OCI-LY3 (cell line): Measurements from ENCODE around the gene RPL13A.

Source experiments
- H2AFZ ChIP-seq: fragments of 200-600, 300-600 bp; shearing (Covaris generic); 2 replicates; pipeline ENCODE4 v1.6.0; 2014; ENCODE audit warnings: antibody characterized with exemption, low read depth, low read length
- H3K27ac ChIP-seq: fragments of 200-600, 300-600 bp; sonication (generic); 2 replicates; pipeline ENCODE4 v1.5.1; 2014; ENCODE audit warnings: mild to moderate bottlenecking, low read length, moderate library complexity, mixed read lengths
- H3K27me3 ChIP-seq: fragments of 200-600, 300-600 bp; sonication (generic); 2 replicates; pipeline ENCODE4 v1.6.1; 2014; ENCODE audit warnings: low read depth, low read length, mixed read lengths
- H3K36me3 ChIP-seq: fragments of 200-600, 300-600 bp; sonication (generic); replicated peaks from 2 replicates; pipeline ENCODE3; 2014; ENCODE audit warnings: low read depth, low read length, mixed read lengths
- H3K4me1 ChIP-seq: fragments of 300-600, 200-600 bp; sonication (generic); 2 replicates; pipeline ENCODE4 v1.6.1; 2014; ENCODE audit warnings: low read length, mixed read lengths
- H3K4me2 ChIP-seq: fragments of 200-600, 300-600 bp; sonication (generic); 2 replicates; pipeline ENCODE4 v1.6.1; 2014; ENCODE audit warnings: low read length, mixed read lengths
- H3K4me3 ChIP-seq: fragments of 300-600, 200-600 bp; sonication (generic); 2 replicates; pipeline ENCODE4 v1.5.1; 2014; ENCODE audit warnings: antibody characterized with exemption, mild to moderate bottlenecking, low read length, moderate library complexity
- H3K79me2 ChIP-seq: fragments of 300-600, 200-600 bp; shearing (Covaris generic); 2 replicates; pipeline ENCODE4 v1.6.1; 2014; ENCODE audit warnings: mild to moderate bottlenecking, low read length, mixed read lengths
- H3K9ac ChIP-seq: fragments of 300-600, 200-600 bp; shearing (Covaris generic); 2 replicates; pipeline ENCODE4 v1.6.0; 2014; ENCODE audit warnings: mild to moderate bottlenecking, low read length, moderate library complexity
- H3K9me3 ChIP-seq: fragments of 200-600, 300-600 bp; shearing (Covaris generic); 2 replicates; pipeline ENCODE4 v1.6.1; 2014; ENCODE audit warnings: low read length, mixed read lengths; ENCODE audit not compliant: insufficient read depth
- H4K20me1 ChIP-seq: fragments of 200-600, 300-600 bp; sonication (generic); 2 replicates; pipeline ENCODE4 v1.6.1; 2016; ENCODE audit warnings: low read length, mixed read lengths; ENCODE audit not compliant: insufficient read depth
- EZH2phosphoT487 ChIP-seq: fragments of 200-600 bp; shearing (Covaris generic); IDR thresholded peaks from 2 replicates; pipeline ENCODE4 v1.6.1; 2018; ENCODE audit warnings: antibody characterized with exemption, mixed run types, low read depth
- TF ChIP-seq, protein P1 (sequence below): fragments of 200-600, 300-600 bp; sonication (generic); IDR thresholded peaks from 2 replicates; pipeline ENCODE4 v1.5.1; 2014; ENCODE audit warnings: antibody characterized with exemption, low read length, low read depth

Gene RPL13A

DNA sequence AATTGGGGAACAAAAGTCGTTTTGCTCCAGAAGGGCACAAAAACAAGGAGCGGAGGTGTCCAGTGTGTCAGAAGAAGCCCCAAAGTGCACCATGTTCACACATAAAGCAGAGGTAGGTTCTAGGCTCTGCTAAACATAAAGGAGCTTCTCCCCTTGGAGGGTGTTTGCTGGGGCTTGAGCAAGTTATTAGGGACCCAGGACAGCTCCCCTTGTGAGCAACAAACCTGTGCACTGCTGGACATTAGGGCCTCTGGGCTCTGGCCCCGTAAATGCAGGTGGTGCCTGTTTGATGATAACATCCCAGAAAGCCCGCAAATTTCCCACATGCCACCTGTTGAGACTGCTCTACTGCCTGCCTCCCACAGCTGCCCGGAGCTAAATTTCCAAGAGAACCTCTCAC is 51.2 kb downstream of the RPL13A start:
- no peak overlapping the region for H3K9ac ChIP-seq
- H3K27ac ChIP-seq: no peak overlapping the region
- H3K9me3 ChIP-seq: no peaks in the 10 kb centered on the region
- H2AFZ ChIP-seq: no peak overlapping the region
- no peaks in the 10 kb centered on the region for H3K27me3 ChIP-seq
- no peak overlapping the region for H3K4me2 ChIP-seq
- no peaks in the 10 kb centered on the region for H3K79me2 ChIP-seq
- no peaks in the 10 kb centered on the region for H3K36me3 ChIP-seq
- TF ChIP-seq, protein P1, sequence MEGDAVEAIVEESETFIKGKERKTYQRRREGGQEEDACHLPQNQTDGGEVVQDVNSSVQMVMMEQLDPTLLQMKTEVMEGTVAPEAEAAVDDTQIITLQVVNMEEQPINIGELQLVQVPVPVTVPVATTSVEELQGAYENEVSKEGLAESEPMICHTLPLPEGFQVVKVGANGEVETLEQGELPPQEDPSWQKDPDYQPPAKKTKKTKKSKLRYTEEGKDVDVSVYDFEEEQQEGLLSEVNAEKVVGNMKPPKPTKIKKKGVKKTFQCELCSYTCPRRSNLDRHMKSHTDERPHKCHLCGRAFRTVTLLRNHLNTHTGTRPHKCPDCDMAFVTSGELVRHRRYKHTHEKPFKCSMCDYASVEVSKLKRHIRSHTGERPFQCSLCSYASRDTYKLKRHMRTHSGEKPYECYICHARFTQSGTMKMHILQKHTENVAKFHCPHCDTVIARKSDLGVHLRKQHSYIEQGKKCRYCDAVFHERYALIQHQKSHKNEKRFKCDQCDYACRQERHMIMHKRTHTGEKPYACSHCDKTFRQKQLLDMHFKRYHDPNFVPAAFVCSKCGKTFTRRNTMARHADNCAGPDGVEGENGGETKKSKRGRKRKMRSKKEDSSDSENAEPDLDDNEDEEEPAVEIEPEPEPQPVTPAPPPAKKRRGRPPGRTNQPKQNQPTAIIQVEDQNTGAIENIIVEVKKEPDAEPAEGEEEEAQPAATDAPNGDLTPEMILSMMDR: no peak
- no peak for TF ChIP-seq EZH2phosphoT487
- H3K4me1 ChIP-seq: peaks cover 7% of the 10 kb centered on the region; the same call in 1 of the 2 replicates
- no peaks in the 10 kb centered on the region for H4K20me1 ChIP-seq
- H3K4me3 ChIP-seq: no peak overlapping the region

DNA sequence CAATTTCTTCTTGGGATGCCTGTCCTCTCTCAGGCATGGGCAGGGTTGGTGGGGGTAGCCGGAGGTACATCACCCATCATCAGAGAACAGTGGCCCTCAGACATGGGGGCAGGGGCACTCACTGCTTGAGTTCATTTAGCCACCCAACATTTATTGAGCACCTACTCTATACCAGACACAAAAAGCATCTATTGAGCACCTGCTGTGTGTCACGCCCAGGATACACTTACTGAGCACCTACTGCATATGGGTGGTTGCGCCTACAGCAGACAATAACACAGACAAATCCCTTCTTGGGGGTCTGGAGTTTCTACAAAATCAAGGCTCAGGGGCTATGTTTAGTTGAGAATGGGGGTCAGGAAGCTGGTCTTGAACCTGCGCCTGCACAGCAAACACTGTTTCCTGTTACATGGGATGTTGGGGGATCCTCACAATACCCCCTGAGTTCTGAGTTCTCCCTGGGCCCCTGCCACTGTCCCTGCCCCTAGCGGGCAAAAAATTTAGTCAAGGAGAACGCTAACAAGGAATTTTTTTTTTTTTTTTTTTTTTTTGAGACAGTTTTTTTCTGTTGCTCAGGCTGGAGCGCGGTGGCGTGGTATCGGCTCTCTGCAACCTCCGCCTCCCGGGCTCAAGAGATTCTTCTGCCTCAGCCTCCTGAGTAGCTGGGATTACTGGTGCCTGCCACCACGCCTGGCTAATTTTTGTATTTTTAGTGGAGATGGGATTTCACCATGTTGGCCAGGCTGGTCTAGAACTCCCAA is 52.0 kb downstream of the RPL13A start:
- Histone ChIP-seq H3K4me3 (no peak overlapping the region), H2AFZ (no peak overlapping the region), H3K4me1 (peaks cover 6% of the 10 kb centered on the region; the same call in 1 of the 2 replicates), H3K27me3 (no peaks in the 10 kb centered on the region), H3K79me2 (no peaks in the 10 kb centered on the region), H3K36me3 (no peaks in the 10 kb centered on the region), H3K4me2 (no peak overlapping the region), H3K9ac (no peak overlapping the region), H4K20me1 (no peaks in the 10 kb centered on the region), H3K9me3 (no peaks in the 10 kb centered on the region), H3K27ac (no peak overlapping the region)
- TF ChIP-seq EZH2phosphoT487: no peak
- TF ChIP-seq, protein P1: no peak
